Activated CD8-positive, alpha-beta memory T cell treated with anti-CD3 and anti-CD28 coated beads, Interleukin-2, amount 10 ng/mL, durations not matched to agents 7 days and 5 days (primary cell): Measurements from ENCODE around the gene CNIH2. TPM values are rescaled to one million over a fixed set of nuclear protein-coding genes. Genes with fewer than 3 reads are reported as not detected.

Experiments used
- ATAC-seq: fragments of 150-1000 bp; cut with Tn5 transposase; one replicate; pipeline ENCODE4 v1.10.0; 2021; ENCODE audit warnings: moderate library complexity
- CTCF ChIA-PET: fragments of 350-600 bp; sonication (Branson Sonifier 250); formaldehyde crosslinking; loops from one replicate; lab custom pipeline; 2021; ENCODE audit warnings: antibody characterized with exemption; lab: Charles Lee
- DNase-seq: peaks from one replicate; pipeline ENCODE4 v3.0.0-alpha.2; 2020
- H3K27ac Mint-ChIP-seq: one replicate; pipeline ENCODE4 v1.8.0; 2021; ENCODE audit warnings: mild to moderate bottlenecking, mixed read lengths
- H3K27me3 Mint-ChIP-seq: one replicate; pipeline ENCODE4 v1.8.0; 2021; ENCODE audit warnings: mixed read lengths
- H3K36me3 Mint-ChIP-seq: one replicate; pipeline ENCODE4 v1.8.0; 2021; ENCODE audit warnings: mild to moderate bottlenecking, mixed read lengths
- H3K4me1 Mint-ChIP-seq: one replicate; pipeline ENCODE4 v1.8.0; 2021; ENCODE audit warnings: mixed read lengths
- H3K4me3 Mint-ChIP-seq: one replicate; pipeline ENCODE4 v1.8.0; 2021; ENCODE audit warnings: mild to moderate bottlenecking, moderate library complexity, mixed read lengths
- H3K9me3 Mint-ChIP-seq: one replicate; pipeline ENCODE4 v1.8.0; 2022; ENCODE audit warnings: low read depth, mixed read lengths
- total RNA-seq, 2 experiments: library from RNA; stranded (reverse); gene quantifications; one replicate each; pipeline ENCODE4 v1.2.3, GENCODE V29; 2021

CNIH2 gene
- total RNA-seq, 2 experiments from 2014 or later, result 1.1 to 1.2 TPM

DNA sequence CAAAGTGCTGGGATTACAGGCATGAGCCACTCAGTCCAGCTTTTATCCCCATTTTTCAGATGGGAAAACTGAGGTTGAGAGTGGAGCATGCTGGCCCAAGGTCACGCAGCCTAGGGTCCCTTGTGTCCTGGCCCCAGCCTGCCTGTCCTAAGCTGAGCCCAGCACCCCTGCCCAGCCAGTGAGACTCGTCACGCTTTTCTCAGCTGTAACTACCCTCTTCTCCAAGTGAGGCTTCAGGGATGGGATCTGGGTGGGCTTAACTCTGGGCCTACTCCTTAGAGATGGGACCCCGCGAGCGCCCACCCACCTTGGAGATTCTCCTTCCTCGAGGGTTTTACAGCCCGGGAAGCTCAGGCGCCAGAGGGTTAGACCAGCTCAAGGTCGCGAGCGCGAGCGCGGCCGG is 13.3 kb downstream of the CNIH2 start:
- CTCF ChIA-PET, result interaction anchor here (0.5 to 4.1 kb wide), 6 partner anchors 9 to 127 kb away, joined by 3 to 31 read pairs (median 4); partner anchors contain the start of gene RIN1
- no peak for ATAC-seq
- no peak for DNase-seq
- H3K4me3 Mint-ChIP-seq, result no peak overlapping the region
- H3K27ac Mint-ChIP-seq, result no peak overlapping the region
- no peaks in the 10 kb centered on the region for H3K36me3 Mint-ChIP-seq
- H3K4me1 Mint-ChIP-seq, result peaks cover 41% of the 10 kb centered on the region
- H3K9me3 Mint-ChIP-seq, result no peaks in the 10 kb centered on the region
- peaks cover 30% of the 10 kb centered on the region for H3K27me3 Mint-ChIP-seq

DNA sequence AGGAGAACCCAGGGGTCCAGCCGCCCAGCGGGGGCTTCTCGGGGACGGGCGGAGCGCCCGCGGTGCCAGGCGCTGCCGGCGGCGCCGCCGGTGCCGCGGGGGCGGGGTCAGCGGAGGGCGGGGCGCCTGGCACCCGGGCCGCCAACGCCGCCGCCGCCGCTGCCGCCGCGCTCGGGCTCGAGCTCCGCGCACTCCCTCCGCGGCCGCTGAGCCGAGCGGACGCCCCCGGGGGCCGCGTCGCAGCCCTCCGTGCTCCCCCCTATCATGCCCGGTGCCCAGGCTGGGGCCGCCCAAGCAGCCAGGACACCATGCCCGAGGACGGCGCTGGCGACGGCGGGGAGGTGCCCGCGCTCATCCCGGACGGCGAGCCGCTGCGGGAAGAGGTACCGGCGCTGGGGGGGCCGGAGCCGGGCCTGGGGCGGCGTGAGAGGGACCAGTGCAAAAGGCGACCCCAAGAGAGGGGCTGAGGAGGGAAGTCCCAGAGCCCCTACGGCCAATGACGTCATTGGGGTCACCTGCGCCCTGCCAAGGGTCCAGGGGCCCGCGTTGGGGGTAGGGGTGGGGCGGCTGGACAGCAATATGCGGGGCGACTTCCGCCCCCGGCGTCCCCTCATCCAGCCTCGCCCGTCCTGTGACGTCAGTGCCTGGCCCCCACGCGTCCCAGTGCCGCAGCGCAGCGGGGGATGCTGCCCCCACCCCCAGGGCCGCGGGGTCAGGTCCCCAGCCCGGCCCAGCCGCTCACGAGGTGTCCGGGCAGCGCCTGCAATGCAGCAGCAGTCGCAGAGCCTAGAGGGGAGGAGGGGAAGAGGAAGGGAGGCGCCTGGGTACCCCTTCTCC is 13.9 kb downstream of the CNIH2 start, which contains the start of gene TMEM151A:
Gene TMEM151A (plus strand): TSS at position 189 of the 837 bp plus-strand sequence. CDS start 120 bp downstream, at position 309.
- ATAC-seq (no peak), DNase-seq (no peak)
- Mint-ChIP-seq H3K9me3 (no peaks in the 10 kb centered on the region), H3K27me3 (peaks cover 30% of the 10 kb centered on the region), H3K27ac (no peak within 1 kb of the TSS), H3K4me1 (peaks cover 39% of the 10 kb centered on the region), H3K4me3 (no peak within 1 kb of the TSS), H3K36me3 (no peaks in the 10 kb centered on the region)
- CTCF ChIA-PET, result interaction anchor here (0.5 to 4.1 kb wide), 6 partner anchors 9 to 126 kb away, joined by 3 to 31 read pairs (median 4); partner anchors contain the start of gene RIN1

DNA sequence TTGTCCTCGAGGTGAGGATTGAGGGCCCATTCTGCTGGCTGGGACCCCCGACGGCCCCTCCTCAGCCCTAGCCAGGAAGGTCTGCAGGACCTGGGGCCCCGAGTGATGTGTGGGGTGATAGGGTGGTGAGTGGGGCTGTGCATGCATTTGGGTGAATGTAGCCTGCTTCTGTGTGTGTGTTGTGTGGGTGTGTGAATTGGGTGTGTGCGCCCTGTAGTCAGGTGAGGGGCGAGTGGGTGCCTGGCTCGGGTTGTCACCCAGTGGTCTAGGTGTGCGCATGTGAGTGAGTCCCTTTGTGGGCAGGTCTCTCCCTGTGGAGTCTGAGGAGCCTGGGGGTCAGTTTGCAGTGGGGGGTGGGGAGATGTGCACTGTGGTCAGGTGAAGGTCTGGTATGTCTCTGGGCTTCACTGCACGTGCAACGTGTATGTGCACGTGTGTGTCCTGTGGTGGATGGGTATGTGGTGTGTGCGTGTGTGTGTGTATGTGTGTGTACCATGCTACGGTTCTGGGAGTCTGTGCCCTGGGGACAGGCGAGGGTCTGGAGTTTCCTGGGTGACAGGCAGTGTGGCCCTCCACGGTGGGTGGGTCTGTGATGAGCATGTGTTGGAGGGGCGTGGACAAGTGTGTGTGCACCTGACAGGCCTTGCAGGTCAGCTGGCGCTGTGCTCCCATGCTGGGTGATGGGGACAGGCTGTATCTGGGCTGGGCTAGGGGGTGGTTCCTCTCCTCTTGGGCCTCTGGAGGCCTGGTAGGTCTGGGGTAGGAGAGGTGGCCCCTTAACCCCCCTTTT is 14.8 kb downstream of the CNIH2 start:
- Mint-ChIP-seq H3K9me3 (no peaks in the 10 kb centered on the region), H3K36me3 (no peaks in the 10 kb centered on the region), H3K27ac (no peak overlapping the region), H3K4me1 (peaks cover 31% of the 10 kb centered on the region), H3K27me3 (peaks cover 30% of the 10 kb centered on the region), H3K4me3 (no peak overlapping the region)
- CTCF ChIA-PET, result no interaction called here
- ATAC-seq, result no peak
- no peak for DNase-seq

DNA sequence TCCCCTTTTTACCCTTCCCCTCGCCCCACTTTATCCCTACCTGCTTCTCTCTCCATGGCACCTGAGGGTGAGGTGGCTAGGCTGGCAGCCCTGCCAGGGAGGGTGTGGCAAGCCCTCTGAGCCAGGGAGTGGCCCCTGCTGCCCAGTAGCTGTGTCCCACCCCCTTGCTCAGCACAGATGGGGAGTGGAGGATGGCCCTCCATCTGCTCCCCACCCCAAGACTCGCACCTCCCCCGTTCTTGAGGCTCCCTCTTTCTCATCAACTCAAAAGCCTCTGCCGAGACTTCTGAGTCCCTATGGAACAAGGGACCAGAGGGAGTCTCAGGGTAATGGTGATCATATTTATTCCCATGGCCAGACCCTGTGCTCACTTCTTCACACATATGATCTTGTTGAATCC is 15.4 kb downstream of the CNIH2 start:
- H3K27me3 Mint-ChIP-seq, result peaks cover 30% of the 10 kb centered on the region
- no peaks in the 10 kb centered on the region for H3K36me3 Mint-ChIP-seq
- H3K27ac Mint-ChIP-seq, result no peak overlapping the region
- no peak for DNase-seq
- no peaks in the 10 kb centered on the region for H3K9me3 Mint-ChIP-seq
- H3K4me3 Mint-ChIP-seq, result no peak overlapping the region
- peaks cover 26% of the 10 kb centered on the region for H3K4me1 Mint-ChIP-seq
- no peak for ATAC-seq
- CTCF ChIA-PET, result interaction anchor here (0.7 to 1.5 kb wide), 2 partner anchors 11 to 18 kb away, joined by 3 read pairs; no protein-coding TSS in a partner anchor

DNA sequence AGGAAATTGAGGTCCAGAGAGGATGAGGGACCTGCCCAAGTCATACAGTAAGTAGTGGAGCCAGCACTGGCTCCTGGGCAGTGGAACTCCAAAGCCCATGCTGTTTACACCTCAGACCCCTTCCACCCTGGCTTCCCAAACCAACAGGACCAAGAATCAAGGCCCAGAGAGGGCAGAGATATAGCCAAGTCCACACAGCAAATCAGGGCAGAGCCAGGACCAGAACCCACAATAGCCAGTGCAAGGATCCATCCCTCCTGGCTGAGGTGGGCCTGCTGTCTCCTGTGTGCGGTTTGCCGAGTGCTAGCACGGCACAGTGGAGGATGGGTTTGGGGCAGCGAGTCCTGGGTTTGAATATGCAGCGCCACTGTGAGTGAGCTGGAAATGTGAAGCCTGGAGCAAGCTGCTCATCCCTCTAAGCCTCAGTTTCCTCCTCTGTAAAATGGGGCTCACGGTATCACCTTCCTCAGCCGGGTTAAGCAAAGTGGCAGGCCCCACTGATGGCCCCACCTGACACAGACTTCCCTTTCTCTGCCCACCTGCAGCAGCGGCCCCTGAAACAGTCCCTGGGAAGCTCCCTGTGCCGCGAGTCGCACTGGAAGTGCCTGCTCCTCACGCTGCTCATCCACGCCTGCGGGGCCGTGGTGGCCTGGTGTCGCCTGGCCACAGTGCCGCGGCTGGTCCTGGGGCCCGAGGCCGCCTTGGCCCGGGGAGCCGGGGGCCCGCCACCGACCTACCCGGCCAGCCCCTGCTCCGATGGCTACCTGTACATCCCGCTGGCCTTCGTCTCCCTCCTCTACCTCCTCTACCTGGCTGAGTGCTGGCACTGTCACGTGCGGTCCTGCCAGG is 16.0 kb downstream of the CNIH2 start:
- DNase-seq (no peak), ATAC-seq (no peak)
- CTCF ChIA-PET, result interaction anchor here (0.7 to 1.5 kb wide), 2 partner anchors 11 to 17 kb away, joined by 3 read pairs; no protein-coding TSS in a partner anchor
- H3K36me3 Mint-ChIP-seq, result no peaks in the 10 kb centered on the region
- H3K4me1 Mint-ChIP-seq, result peaks cover 24% of the 10 kb centered on the region
- peaks cover 30% of the 10 kb centered on the region for H3K27me3 Mint-ChIP-seq
- no peak overlapping the region for H3K4me3 Mint-ChIP-seq
- H3K27ac Mint-ChIP-seq, result no peak overlapping the region
- no peaks in the 10 kb centered on the region for H3K9me3 Mint-ChIP-seq

DNA sequence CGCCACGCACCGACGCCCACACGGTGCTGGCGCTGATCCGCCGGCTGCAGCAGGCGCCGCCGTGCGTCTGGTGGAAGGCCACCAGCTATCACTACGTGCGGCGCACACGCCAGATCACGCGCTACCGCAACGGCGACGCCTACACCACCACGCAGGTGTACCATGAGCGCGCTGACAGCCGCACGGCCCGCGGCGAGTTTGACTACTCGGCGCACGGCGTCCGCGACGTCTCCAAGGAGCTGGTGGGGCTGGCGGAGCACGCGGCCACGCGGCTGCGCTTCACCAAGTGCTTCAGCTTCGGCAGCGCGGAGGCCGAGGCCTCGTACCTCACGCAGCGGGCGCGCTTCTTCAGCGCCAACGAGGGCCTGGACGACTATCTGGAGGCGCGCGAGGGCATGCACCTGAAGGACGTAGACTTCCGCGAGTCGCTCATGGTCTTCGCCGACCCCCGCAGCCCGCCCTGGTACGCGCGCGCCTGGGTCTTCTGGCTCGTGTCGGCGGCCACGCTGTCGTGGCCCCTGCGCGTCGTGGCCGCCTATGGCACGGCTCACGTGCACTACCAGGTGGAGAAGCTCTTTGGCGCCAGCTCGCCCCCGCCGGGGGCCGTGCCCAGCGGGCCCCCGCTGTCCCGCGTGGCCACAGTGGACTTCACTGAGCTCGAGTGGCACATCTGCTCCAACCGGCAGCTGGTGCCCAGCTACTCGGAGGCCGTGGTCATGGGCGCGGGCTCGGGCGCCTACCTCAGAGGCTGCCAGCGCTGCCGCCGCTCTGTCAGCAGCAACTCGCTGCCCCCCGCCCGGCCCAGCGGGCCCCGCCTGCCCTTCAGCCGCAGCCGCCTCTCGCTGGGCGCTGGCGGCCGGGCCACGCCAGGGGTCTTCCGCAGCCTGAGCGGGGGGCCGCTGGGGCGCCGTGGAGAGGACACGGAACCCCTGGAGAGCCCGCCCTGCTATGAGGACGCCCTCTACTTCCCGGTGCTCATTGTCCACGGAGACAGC is 16.9 kb downstream of the CNIH2 start:
- Mint-ChIP-seq H3K27me3 (peaks cover 28% of the 10 kb centered on the region), H3K4me1 (peaks cover 15% of the 10 kb centered on the region), H3K9me3 (no peaks in the 10 kb centered on the region), H3K36me3 (no peaks in the 10 kb centered on the region), H3K27ac (no peak overlapping the region), H3K4me3 (no peak overlapping the region)
- no peak for ATAC-seq
- DNase-seq, result no peak
- CTCF ChIA-PET, result interaction anchor here (1.5 to 1.9 kb wide), 3 partner anchors 12 to 18 kb away, joined by 3 to 6 read pairs (median 4); no protein-coding TSS in a partner anchor

DNA sequence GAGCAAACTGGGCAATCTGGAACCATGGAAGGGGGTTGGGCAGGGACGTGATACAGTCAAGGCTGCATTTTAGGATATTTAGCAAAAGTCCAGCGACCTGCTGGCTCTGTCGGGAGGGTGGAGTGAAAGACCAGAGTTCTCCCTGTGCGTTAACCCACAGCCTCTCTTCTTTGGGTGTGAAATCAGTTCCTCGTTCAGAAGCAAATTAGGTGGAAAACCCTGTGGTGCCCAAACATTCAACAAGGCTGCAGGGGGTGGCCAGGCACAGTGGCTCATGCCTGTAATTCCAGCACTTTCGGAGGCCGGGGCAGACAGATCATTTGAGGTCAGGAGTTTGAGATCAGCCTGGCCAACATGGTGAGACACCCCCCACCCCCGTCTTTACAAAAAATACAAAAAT is 19.6 kb downstream of the CNIH2 start:
- no peaks in the 10 kb centered on the region for H3K36me3 Mint-ChIP-seq
- H3K4me1 Mint-ChIP-seq, result peaks cover 3% of the 10 kb centered on the region
- peaks cover 10% of the 10 kb centered on the region for H3K27me3 Mint-ChIP-seq
- H3K27ac Mint-ChIP-seq, result no peak overlapping the region
- H3K9me3 Mint-ChIP-seq, result no peaks in the 10 kb centered on the region
- H3K4me3 Mint-ChIP-seq, result no peak overlapping the region
- ATAC-seq, result no peak
- CTCF ChIA-PET, result interaction anchor here (0.8 to 5.5 kb wide), 5 partner anchors 9 to 50 kb away, joined by 3 to 28 read pairs (median 5); partner anchors contain the start of genes B4GAT1, RAB1B and YIF1A
- no peak for DNase-seq

DNA sequence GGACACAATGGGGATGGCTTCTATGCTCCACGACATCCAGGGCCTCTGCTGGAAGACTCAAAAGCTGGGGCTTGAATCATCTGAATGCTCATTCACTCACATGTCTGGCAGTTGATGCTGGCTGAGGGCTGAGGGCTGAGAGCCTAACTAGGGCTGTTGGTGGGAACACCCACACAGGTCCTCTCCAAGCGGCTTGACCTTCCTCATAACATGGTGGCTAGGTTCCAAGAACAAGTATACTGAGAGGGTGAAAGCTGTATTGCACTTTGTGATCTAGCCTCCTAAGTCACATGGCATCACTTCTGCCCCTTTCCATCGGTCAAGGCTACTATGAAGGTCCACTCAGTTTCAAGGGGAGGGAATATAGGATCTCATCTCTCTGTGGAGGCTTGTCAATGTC is 21.2 kb downstream of the CNIH2 start:
- no peak overlapping the region for H3K27ac Mint-ChIP-seq
- H3K9me3 Mint-ChIP-seq, result no peaks in the 10 kb centered on the region

DNA sequence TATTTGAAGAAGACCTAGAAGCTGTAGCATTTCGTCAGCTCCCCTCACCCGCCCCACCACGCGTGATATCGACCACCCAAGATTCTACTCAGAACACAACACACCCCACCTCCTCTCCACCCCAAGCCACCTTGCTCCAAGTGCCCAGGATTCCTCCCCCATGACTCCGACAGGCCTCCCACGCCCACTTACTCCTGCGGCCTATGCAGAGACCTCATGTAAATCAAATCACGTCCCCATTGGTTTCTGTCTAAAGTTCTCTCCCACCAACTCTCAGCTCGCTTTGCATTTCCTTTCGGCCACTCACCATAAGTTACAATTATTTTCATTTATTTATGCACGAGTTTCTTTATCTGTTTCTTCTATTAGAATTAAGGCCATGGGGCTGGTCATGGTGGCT is 24.7 kb downstream of the CNIH2 start:
- H3K27ac Mint-ChIP-seq, result no peak overlapping the region
- H3K36me3 Mint-ChIP-seq, result no peaks in the 10 kb centered on the region
- DNase-seq, result no peak
- no peak for ATAC-seq
- H3K4me1 Mint-ChIP-seq, result no peaks in the 10 kb centered on the region
- H3K9me3 Mint-ChIP-seq, result no peaks in the 10 kb centered on the region
- H3K27me3 Mint-ChIP-seq, result peaks cover 2% of the 10 kb centered on the region
- no peak overlapping the region for H3K4me3 Mint-ChIP-seq
- CTCF ChIA-PET, result interaction anchor here (2.4 to 5.5 kb wide), 2 partner anchors 10 to 86 kb away, joined by 7 to 28 read pairs; no protein-coding TSS in a partner anchor

More for the DNA sequence above, 21.2 kb downstream of the CNIH2 start:
- no peak overlapping the region for H3K4me3 Mint-ChIP-seq
- DNase-seq (no peak), ATAC-seq (no peak)
- CTCF ChIA-PET, result interaction anchor here (1.2 to 5.5 kb wide), 3 partner anchors 10 to 90 kb away, joined by 5 to 28 read pairs (median 8); partner anchors contain the start of gene YIF1A
- no peaks in the 10 kb centered on the region for H3K36me3 Mint-ChIP-seq
- no peaks in the 10 kb centered on the region for H3K4me1 Mint-ChIP-seq
- H3K27me3 Mint-ChIP-seq, result no peaks in the 10 kb centered on the region

DNA sequence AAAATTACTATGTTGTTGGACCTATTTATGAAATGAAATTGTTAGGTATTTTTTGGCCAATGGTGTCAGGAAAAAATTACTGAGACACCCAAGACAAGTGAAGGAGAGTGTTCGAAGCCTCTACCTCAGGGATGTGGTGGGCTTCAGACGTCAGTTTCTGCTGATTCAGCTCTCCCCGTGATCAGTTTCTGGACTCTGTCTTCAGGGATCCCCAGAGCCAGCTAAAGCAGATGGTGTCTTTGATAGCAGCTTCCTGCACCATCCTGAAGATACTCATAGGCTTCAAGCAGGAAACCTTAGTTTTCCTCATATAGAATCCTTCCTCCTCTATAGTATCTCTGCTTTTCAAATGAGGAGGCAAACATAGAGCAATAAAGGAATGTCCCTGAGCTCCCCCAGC is 31.5 kb downstream of the CNIH2 start:
- Mint-ChIP-seq H3K36me3 (no peaks in the 10 kb centered on the region), H3K27ac (no peak overlapping the region), H3K4me3 (no peak overlapping the region), H3K9me3 (no peaks in the 10 kb centered on the region), H3K27me3 (peaks cover 5% of the 10 kb centered on the region), H3K4me1 (peaks cover 17% of the 10 kb centered on the region)
- DNase-seq (no peak), ATAC-seq (no peak)
- CTCF ChIA-PET, result interaction anchor here (0.6 to 7.0 kb wide), 7 partner anchors 16 to 80 kb away, joined by 3 to 174 read pairs (median 63); partner anchors contain the start of genes RIN1 and YIF1A

DNA sequence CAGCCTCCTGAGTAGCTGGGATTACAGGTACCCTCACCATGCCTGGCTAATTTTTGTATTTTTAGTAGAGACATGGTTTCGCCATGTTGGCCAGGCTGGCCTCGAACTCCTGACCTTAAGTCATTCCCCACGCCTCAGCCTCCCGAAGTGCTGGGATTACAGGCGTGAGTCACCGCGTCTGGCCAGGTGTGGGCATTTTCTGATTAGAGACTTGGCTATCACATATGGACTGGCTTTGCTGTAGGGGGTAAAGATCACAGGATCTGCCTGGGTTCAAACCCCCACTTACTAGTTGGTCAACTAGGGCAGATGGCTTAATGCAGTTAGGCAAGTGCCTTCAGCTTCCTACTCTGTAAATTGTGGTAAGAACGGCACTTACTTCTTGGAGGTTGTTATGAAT is 32.3 kb downstream of the CNIH2 start:
- H3K27ac Mint-ChIP-seq, result no peak overlapping the region
- no peak for DNase-seq
- peaks cover 5% of the 10 kb centered on the region for H3K27me3 Mint-ChIP-seq
- no peak overlapping the region for H3K4me3 Mint-ChIP-seq
- no peaks in the 10 kb centered on the region for H3K9me3 Mint-ChIP-seq
- H3K4me1 Mint-ChIP-seq, result peaks cover 24% of the 10 kb centered on the region
- CTCF ChIA-PET, result interaction anchor here (0.7 to 7.0 kb wide), 6 partner anchors 15 to 79 kb away, joined by 3 to 174 read pairs (median 69); partner anchors contain the start of gene RIN1
- no peak for ATAC-seq
- H3K36me3 Mint-ChIP-seq, result peaks cover 3% of the 10 kb centered on the region
